Right lobe of liver (tissue), 4 donors: ENCODE data around the gene KCNT1.
"Not testable (repeated sequence)": the region's sequence is repeated elsewhere in the genome, so short reads cannot be mapped to it uniquely, and the experiment has no call there.

Source experiments
- POLR2A ChIP-seq: fragments of 450-650 bp; IDR thresholded peaks from one replicate; pipeline ENCODE4 v1.6.1; 2017; ENCODE audit warnings: antibody characterized with exemption, mild to moderate bottlenecking
- TF ChIP-seq, protein P1 (sequence below), 4 donors: fragments of 200-600 bp in 3 of 4; fragments of 450-650 bp in 1 of 4; IDR thresholded peaks; one replicate each; pipeline versions ENCODE4 v1.5.1 to v1.8.0; 2016 to 2022; ENCODE audit warnings: antibody characterized with exemption in 4 of 4, mild to moderate bottlenecking in 2 of 4
- donor health status: DM: no; HTN: no; CAD: no.
- donor health status: DM: no; HTN: no; CAD: no.
- donor health status: DM: no; HTN: yes; CAD: no.

DNA sequence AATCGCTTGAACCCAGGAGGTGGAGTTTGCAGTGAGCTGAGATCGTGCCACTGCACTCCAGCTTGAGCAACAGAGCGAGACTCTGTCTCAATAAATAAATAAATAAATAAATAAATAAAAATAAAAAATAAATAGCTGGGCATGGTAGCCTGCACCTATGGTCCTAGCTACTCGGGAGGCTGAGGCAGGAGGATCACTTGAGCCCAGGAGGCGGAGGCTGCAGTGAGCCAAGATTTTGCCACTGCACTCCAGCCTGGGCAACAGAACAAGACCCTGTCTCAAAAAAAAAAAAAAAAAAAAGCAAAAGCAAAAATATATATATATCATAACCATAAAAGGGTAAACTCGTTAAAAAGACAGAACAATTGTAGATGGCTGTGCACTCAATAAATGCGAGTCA lies 29.2 kb upstream of the KCNT1 start:
- TF ChIP-seq, protein P1, sequence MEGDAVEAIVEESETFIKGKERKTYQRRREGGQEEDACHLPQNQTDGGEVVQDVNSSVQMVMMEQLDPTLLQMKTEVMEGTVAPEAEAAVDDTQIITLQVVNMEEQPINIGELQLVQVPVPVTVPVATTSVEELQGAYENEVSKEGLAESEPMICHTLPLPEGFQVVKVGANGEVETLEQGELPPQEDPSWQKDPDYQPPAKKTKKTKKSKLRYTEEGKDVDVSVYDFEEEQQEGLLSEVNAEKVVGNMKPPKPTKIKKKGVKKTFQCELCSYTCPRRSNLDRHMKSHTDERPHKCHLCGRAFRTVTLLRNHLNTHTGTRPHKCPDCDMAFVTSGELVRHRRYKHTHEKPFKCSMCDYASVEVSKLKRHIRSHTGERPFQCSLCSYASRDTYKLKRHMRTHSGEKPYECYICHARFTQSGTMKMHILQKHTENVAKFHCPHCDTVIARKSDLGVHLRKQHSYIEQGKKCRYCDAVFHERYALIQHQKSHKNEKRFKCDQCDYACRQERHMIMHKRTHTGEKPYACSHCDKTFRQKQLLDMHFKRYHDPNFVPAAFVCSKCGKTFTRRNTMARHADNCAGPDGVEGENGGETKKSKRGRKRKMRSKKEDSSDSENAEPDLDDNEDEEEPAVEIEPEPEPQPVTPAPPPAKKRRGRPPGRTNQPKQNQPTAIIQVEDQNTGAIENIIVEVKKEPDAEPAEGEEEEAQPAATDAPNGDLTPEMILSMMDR (IDR thresholded peaks at IDR 0.05): not testable (repeated sequence)
- not testable (repeated sequence) for TF ChIP-seq POLR2A
